GM18507 (cell line): ENCODE data around the gene PRR14.

Experiments used
- DNase-seq: peaks from one replicate; pipeline ENCODE4 v3.0.0; 2011; ENCODE audit warnings: low read depth; ENCODE audit not compliant: insufficient read length; ENCODE audit errors: extremely low spot score
- FAIRE-seq: peaks from 2 replicates; lab custom pipeline; 2011; peaks lifted over from hg19 to GRCh38; lab: Jason Lieb, UNC

PRR14 gene

DNA sequence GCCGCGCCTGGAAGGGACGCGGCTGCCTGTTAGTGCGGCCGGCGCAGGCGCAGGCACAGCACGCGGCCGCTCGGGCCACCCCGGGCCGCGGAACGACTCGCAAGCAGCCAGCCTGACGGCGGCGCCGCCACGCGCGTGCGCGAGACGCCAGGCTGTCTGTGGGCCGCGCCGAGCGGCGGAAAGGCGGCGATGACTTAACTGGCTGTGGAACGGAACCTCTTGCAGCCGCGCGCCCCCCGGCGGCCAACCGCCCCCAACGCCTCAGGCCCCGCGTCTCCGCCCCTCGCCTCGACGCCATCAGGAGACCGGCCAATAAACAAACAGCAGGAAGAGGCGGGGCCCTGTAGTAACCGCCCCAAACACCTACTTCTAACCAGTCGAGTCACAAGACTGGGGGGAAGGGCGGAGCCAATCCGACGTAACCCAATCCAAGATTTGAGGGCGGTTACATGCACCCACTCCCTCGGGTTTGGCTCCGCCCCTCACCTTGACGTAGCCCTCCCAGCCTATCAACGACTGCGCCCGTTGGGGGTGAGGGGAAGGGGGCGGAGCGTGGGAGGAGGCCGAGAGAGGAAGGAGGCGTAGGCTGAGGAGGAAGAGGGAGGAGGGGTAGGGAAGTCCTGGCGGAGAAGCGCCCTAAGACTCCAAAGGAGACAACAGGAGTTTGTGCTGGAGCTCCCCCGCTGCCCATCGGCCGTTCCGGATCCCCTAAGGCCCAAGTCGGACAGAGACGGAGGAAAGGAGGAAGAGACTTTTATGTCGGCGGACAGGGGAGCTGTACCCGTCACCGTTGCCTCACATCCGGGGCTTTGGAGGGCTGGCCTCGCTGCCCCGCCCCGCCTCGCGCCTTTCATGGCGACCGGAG, 7.3 kb downstream of the PRR14 start, which contains the start of gene FBRS:
TSS of gene FBRS (plus strand) at position 566 of the 865 bp plus-strand sequence. CDS start 1,088 bp downstream, outside the sequence.
- peak; percentile 100 for FAIRE-seq
- peak; percentile 78 for DNase-seq

DNA sequence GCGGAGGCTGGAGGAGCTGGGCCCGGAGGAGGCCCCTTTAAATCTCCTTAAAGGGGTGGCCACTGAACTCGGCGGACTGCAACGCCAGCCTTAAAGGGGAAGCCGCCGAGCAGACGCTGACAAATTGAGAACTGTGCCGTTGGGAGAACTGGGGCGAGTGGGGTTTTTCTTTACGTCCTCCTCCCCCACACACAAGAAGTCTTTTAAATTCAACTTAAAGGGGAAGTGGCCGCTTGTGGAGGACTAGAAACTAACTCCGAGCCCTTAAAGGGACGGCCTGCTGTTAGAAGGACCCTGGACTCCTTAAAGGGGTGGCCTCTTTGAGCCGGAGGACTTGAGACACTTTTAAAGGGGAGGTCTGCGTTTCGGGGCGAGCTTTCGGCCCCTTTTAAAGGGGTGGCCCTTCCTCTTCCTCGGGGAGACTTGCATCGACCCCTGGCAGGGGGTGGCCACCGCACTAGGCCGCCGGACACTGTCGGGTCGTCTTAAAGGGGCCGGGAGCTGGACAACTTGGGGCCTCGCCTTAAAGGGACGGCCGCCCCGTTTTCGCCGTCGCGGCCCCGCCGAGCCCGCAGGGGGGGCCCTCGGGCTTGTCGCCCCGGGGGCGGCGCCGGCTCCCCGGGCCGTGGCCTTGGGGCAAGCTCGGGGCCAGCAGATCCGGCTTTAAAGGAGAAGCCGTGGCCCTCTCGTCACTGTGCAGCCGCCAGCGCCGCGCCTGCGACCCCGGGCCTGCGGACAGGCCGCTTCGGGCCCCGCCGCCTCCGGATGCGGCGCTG, 8.2 kb downstream of the PRR14 start:
- DNase-seq, result no peak
- FAIRE-seq, result no peak

DNA sequence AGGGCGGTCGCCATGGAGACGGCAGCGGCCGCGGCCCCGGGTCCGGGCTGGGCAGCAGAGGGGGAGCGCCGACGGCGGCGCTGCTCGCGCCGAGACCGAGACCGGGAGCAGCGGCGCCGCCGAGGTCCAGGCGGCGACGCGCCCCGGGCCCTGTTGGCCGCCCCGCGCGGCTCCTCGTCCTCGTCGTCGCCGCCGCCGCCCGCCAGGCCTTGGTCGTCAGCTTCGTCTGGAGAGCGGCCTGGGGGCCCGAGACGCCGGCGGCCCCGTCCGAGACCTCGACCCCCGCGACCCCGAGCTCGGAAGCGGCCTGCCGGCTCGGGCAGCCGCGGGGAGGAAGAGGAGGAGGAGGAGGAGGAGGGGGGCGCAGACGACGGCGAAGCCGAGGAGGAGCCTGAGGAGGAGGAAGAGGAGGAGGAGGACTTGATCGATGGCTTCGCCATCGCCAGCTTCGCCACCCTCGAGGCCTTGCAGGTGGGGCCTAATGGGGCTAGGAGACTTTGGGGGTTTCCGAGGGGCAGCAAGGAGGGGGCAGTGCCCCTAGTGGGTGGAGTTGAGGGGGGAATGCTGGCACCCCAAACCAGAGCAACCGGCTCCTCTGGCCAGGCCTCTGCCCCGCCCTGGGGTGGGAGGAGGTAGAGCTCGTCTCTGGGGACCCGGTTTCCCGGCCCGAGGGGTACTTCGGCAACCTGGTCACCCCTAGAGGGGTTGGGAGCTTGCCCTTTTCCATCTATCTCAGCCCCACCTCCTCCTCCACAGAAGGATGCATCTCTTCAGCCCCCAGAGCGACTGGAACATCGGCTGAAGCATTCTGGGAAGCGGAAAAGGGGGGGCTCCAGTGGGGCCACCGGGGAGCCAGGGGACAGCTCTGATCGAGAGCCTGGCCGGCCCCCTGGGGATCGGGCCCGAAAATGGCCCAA, 9.0 kb downstream of the PRR14 start:
- DNase-seq (no peak), FAIRE-seq (peak; percentile 21)

DNA sequence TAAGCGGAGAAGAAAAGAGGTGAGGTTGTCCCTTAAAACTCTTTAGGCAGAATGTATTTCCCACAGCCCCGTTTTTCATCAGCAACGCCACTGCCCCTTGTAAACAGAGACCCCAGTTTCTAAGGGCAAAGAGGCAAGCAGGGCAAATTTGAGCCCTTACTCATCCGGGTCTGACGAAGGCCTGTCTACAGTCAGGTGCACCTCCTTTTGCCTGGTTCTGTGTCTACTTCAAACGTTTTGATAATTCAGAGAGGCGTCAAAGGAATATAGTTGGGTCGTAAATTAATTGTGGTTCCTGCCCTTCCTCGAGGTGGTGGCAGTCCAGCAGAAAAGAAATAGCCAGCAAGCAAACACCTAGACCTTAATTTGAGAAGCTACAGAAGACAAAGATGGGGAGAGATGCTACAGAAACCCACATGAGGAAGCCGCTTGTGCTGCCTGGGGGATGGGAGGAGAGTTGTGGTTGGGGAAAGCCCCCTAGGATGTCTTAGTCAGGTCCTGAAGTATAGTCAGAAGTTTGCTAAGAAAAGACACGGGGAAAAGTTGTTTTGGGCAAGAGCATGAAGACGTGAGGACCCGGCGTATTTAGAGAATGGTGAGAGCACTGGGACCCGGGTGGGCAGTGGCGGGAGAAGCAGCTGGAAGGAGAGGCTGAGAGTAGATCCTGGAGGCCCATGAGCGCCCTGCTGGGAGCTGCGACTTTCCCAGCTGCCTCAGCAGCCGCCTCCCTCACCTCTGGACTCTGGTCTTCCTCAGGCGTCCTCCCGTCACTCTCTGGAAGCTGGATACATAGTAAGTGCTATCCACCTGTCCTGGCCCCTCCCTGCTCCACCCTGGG, 9.9 kb downstream of the PRR14 start:
- DNase-seq (no peak), FAIRE-seq (peak; percentile 82)

DNA sequence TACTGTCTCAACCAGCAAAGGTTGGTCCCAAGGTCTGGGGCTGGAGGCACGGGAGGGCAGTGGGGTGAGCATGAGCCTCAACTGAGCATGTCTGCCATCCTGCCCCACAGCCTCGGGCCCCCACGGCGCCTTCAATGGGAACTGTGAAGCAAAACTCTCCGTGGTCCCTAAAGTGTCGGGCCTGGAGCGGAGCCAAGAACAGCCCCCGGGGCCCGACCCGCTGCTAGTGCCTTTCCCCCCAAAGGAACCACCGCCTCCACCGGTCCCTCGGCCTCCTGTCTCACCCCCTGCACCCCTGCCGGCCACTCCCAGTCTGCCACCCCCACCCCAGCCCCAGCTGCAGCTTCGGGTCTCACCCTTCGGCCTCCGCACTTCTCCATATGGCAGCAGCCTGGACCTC, 11.7 kb downstream of the PRR14 start:
- DNase-seq, result no peak
- no peak for FAIRE-seq

DNA sequence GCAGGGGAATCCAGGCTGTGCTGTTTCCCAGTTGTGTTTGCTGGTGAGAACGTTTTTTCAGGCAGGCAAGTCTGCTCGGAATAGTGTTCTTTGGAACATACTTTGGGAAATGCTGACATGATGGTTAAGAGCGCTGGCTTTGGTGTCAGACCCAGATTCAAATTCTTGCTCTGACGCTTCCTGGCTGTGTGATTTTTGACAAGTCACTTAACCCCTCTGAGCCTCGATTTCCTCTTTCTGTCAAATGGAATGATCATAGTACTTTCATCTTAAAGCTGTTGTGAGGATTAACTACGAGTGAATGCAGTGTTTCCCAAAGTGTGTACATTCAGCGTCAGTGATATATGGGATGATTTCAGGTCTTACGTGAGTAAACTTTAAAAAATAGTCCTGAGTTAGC, 12.3 kb downstream of the PRR14 start:
- FAIRE-seq, result no peak
- no peak for DNase-seq

DNA sequence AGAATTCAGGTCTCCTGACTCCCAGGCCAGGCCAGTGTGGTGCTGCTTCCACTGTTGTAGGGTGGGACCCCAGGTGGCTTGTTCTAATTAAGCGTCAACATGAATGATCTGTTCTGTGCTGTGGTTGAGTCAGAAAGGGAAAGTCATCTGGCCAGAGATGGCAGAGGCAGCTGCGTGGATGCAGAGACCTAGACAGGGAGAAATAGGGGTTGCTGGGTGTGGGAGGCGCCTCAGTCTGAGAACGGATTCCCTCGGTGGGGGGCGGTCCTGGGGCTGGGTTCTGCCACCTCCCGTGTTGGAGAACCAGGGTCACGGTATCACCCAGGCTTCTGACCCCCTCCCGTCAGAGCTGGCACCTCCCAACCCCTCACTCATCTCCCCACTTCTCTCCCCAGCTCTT, 13.1 kb downstream of the PRR14 start:
- FAIRE-seq (no peak), DNase-seq (no peak)

DNA sequence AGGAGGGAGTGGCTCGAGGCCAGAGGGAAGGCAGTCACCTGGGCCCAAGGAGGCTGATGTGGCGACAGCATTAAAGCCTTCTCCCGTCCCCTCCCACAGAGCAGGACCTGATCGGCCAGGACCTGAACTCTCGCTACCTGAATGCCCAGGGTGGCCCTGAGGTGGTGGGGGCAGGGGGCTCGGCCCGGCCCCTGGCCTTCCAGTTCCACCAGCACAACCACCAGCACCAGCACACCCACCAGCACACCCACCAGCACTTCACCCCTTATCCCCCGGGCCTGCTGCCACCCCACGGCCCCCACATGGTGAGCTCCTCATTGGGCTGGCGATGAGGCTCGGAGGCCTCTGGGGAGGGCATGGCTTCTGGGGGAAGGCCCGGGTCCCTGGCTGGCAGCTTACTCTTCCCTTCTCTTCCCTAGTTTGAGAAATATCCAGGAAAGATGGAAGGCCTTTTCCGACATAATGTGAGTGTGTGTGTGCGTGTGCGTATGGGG, 13.9 kb downstream of the PRR14 start:
- no peak for DNase-seq
- FAIRE-seq, result no peak

DNA sequence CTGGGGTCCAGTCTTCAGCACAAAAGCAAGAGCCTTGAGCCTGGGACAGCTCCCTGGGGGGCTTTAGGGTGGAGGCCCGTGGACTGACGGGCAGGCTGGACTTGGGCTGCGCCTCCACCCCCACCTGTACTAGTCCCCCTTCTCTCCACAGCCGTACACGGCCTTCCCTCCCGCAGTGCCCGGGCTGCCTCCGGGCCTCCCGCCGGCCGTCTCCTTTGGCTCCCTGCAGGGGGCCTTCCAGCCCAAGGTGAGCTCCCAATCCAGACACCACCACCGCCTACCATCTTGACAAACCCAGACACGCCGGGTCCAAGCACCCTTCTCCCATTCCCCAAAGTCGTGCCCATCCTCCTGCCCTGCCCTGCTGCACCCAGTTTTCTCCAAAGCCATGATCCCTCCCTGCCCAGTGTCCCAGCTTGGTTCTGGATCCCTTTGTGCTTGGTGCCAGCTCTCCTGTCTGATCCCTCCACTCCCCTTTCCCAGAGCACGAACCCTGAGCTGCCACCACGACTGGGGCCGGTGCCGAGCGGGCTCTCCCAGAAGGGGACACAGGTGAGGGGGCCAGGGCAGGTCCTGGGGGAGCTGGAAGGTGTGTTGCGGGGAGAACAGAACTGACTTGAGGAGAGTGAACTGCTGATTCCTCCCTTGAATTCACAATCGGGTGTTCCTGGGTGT, 14.5 kb downstream of the PRR14 start:
- FAIRE-seq, result no peak
- no peak for DNase-seq

DNA sequence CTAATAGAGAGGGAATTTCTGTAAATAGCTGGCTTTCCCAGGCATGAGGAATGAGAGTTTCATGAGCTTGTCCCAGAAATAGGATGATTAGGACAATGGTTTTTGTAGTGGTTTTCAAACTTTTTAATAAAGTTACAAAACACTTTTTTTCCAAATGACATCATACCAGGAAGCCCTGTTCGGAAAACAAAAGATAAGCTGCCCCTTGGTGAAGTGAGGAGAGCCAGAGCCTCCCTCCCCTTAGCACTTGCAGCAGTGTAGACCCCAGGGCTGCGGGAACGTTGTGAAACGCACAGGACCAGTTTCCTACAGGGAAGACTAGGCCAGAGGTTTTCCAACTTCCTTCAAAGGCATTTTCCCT, 15.1 kb downstream of the PRR14 start:
- DNase-seq (no peak), FAIRE-seq (no peak)

DNA sequence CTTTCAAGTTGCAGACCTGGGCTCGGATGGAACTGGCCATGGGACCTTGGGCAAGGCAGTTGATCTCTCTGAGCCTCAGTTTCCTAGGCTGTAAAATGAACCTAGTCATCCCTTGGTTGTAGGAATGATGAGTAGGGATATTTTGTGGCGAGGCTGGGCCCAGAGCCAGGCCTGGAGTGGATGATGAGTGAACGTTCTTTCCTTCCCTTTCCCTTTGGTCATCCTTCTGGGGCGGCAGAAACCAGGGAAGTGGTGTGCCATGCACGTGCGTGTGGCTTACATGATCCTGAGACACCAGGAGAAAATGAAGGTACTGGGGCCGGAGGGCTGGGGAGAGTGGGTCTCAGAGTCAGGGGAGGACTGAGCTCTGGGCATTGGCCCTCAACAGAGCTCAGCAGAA, 15.9 kb downstream of the PRR14 start:
- DNase-seq (no peak), FAIRE-seq (no peak)

DNA sequence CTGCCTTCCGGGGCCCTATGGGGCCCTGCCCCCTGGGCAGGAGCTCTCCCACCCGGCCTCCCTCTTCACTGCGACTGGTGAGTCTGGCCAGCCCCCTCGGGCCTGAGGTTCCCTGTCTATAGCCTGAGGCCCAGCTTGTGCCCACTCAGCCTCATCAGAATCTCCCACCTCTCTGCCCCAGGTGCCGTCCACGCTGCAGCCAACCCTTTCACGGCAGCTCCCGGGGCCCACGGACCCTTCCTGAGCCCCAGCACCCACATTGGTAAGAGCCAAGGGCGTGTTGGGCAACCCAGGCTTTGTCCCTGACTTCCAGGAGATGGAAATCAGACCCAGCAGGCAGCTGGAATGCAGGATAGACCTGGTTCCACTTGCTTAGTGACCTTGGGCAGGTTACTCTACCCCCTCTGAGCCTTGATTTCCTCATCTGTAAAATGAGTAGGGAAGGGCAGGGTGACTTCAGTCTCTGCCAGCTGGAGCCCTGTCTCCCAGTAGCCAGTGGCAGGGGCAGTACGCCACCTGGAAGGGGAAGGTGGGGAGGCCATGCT, 16.7 kb downstream of the PRR14 start:
- DNase-seq (no peak), FAIRE-seq (no peak)

DNA sequence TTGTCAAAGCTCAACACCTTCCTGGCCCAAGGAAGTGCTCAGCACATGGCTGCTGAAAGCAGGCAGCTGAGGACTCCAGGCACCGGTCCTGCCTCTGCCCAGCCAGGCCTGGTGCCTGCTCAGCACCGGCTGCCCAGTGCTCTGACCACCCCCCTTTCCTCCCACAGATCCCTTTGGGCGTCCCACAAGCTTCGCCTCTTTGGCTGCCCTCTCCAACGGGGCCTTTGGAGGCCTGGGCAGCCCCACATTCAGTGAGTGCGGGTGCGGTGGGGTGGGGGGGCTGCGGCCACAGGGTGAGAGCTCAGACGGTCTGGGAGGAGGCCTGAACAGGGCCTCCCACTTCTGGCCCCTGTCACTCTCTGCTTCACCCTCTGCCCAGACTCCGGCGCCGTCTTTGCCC, 17.6 kb downstream of the PRR14 start:
- DNase-seq, result no peak
- no peak for FAIRE-seq

DNA sequence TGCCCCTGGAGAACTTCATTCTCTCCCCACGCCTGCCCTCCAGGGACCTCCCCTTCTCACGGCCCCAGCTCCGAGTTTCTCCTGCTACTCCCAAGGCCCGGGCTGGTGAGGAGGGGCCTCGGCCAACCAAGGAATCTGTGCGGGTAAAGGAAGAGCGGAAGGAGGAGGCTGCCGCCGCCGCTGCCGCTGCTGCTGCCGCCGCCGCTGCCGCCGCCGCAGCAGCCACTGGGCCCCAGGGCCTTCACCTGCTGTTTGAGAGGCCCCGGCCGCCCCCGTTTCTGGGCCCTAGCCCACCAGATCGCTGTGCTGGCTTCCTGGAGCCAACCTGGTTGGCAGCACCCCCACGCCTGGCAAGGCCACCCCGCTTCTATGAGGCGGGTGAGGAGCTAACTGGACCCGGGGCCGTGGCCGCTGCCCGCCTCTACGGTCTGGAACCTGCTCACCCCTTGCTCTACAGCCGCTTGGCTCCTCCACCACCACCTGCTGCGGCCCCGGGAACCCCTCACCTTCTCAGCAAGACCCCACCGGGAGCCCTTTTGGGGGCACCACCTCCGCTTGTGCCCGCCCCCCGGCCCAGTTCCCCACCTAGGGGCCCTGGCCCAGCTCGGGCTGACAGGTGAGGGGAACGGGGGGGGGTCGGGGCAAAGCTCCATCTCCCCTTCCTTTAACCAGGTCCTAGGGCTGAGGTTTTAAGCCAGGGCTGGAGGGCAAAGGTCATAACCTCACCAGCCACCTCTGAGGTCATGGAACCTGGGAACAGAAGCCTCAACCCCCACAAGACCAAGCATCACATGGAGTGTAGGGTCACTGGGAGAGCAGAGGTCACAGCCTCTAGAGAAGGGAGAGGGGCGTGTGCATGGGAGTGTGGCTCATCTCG, 18.5 kb downstream of the PRR14 start:
- DNase-seq, result no peak
- no peak for FAIRE-seq

DNA sequence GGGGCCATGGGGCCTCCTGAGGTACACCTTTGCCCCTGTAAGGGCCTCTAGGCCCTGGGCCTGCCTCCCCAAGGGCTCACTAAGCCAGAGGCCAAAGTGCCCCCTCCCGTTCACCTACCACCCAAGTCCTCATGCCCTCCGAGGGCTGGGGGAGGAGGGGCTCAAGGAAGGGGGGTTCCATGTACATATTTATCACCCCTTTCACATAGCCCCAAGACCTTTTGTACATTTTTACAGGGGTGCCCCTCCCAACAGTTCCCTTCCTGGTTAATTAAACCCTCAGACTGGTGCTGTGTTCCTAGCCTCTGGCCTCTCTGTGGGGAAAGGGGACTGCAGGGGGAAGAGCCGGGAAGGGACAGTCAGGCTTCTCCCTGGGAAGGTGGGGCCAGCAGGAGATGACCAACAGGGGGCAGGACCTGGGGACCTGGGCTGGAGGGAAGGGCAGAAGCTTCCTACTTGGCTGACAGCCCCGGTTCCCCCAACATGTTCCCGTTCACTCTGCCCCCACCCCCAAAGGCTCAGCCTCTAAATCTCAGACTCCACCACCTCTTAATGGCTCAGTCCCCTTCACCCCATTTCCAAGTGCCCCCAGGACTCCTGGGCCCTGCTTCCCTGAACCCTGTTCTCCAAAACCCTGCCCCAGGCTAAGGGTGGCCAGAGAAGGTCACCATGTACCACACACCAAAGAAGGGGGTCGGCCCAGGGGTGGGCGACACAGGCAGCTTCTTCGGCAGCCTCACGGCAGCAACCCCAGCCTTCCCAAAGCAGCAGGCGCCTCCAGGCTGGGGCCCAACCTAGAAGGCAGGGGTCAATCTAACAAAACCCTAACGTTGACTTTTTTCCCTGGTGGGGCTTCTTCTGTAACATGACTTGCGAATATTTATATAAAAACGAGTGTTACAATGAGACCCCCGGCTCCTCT, 19.4 kb downstream of the PRR14 start:
- DNase-seq (no peak), FAIRE-seq (no peak)

DNA sequence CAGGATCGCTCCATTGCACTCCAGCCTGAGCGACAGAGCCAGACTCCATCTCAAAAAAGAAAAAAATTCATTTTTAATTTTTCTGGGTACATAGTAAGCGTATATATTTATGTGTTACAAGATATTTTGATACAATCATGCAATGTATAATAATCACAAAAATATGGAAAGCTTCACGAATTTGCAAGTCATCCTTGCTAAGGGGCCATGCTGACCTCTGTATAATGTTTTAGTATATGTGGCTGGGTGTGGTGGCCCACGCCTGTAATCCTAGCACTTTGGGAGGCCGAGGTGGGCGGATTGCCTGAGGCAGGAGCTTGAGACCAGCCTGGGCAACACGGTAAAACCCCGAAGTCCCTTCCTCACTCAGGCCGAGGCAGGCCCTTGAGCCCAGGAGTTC, 24.4 kb downstream of the PRR14 start:
- FAIRE-seq (no peak), DNase-seq (no peak)
